ENCODE measurements around the gene MB.

DNA sequence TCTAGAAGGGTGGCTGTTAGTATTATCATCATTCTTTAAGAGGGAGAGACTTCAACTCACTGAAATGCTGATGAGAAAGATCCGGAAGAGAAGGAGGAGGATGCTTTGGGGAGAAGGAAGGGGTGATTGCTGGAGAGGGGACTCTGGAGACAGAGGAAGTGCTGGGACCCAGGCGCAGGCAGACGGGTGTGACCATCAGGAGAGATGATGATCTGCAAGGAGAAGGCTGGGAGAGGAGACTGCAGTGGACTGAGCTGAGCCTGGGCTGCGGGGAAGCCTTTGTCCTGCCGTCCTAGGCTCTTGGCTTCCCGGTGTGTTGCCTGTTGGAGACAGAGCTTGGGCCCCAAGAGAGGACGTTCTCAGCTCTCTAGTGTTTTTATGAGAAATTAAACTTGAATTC, 53.9 kb downstream of the MB start:
- TF ChIP-seq, protein P1, sequence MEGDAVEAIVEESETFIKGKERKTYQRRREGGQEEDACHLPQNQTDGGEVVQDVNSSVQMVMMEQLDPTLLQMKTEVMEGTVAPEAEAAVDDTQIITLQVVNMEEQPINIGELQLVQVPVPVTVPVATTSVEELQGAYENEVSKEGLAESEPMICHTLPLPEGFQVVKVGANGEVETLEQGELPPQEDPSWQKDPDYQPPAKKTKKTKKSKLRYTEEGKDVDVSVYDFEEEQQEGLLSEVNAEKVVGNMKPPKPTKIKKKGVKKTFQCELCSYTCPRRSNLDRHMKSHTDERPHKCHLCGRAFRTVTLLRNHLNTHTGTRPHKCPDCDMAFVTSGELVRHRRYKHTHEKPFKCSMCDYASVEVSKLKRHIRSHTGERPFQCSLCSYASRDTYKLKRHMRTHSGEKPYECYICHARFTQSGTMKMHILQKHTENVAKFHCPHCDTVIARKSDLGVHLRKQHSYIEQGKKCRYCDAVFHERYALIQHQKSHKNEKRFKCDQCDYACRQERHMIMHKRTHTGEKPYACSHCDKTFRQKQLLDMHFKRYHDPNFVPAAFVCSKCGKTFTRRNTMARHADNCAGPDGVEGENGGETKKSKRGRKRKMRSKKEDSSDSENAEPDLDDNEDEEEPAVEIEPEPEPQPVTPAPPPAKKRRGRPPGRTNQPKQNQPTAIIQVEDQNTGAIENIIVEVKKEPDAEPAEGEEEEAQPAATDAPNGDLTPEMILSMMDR (conservative IDR thresholded peaks at IDR 0.05; ENCODE audit: low read length), result no peak
- no peak for TF ChIP-seq EZH2phosphoT487 (IDR thresholded peaks at IDR 0.05; ENCODE audit: borderline replicate concordance, low read depth, low read length)

Measured in OCI-LY7 (cell line).